GM23338 (cell line): ENCODE results near the gene UCN. TPM values are rescaled to one million over a fixed set of nuclear protein-coding genes. Genes with fewer than 3 reads are reported as not detected.
A peak's percentile ranks its signal among the peaks of the same experiment; 100 is the strongest.

Experiments
- ATAC-seq: fragments of 200-7000 bp; cut with Tn5 transposase; 3 replicates; pipeline ENCODE4 v1.9.1; 2020
- DNase-seq: peaks from one replicate; pipeline ENCODE4 v3.0.0-alpha.2; 2015; ENCODE audit warnings: low spot score
- H2AFZ ChIP-seq: fragments of 200-600 bp; sonication (generic); 2 replicates; pipeline ENCODE4 v1.8.0; 2016; ENCODE audit warnings: antibody characterized with exemption, mild to moderate bottlenecking, moderate library complexity
- H3F3A ChIP-seq: fragments of 200-600 bp; sonication (generic); replicated peaks from 2 replicates; pipeline ENCODE4 v1.8.0; 2017; ENCODE audit warnings: antibody characterized with exemption, mixed run types, low read depth
- H3K27ac ChIP-seq: fragments of 200-600 bp; sonication (generic); 2 replicates; pipeline ENCODE4 v1.6.1; 2016; ENCODE audit warnings: low read depth
- H3K27me3 ChIP-seq: fragments of 200-600 bp; sonication (generic); 2 replicates; pipeline ENCODE4 v1.8.0; 2016; ENCODE audit warnings: mild to moderate bottlenecking, mixed run types, moderate library complexity; ENCODE audit not compliant: insufficient read depth
- H3K36me3 ChIP-seq: fragments of 200-600 bp; sonication (generic); 2 replicates; pipeline ENCODE4 v1.8.0; 2016; ENCODE audit warnings: mild to moderate bottlenecking; ENCODE audit not compliant: insufficient read depth
- H3K4me1 ChIP-seq: fragments of 200-600 bp; sonication (generic); 2 replicates; pipeline ENCODE4 v1.8.0; 2016; ENCODE audit warnings: mild to moderate bottlenecking, moderate library complexity; ENCODE audit not compliant: insufficient read depth
- H3K4me2 ChIP-seq: fragments of 200-600 bp; sonication (generic); 2 replicates; pipeline ENCODE4 v1.7.1; 2017; ENCODE audit warnings: mixed run types
- H3K4me3 ChIP-seq: fragments of 200-600 bp; sonication (generic); 2 replicates; pipeline ENCODE4 v1.6.1; 2016; ENCODE audit warnings: mixed run types
- H3K79me2 ChIP-seq: fragments of 200-600 bp; sonication (generic); replicated peaks from 2 replicates; pipeline ENCODE4 v1.8.0; 2017; ENCODE audit warnings: mild to moderate bottlenecking; ENCODE audit not compliant: insufficient read depth
- H3K9me2 ChIP-seq: fragments of 200-600 bp; sonication (generic); 2 replicates; pipeline ENCODE4 v1.8.0; 2017; ENCODE audit not compliant: insufficient read depth
- H4K20me1 ChIP-seq: fragments of 200-600 bp; sonication (generic); replicated peaks from 2 replicates; pipeline ENCODE4 v1.8.0; 2017; ENCODE audit warnings: mild to moderate bottlenecking; ENCODE audit not compliant: insufficient read depth
- H3K27ac Mint-ChIP-seq: 2 replicates; pipeline ENCODE4 v1.8.0; 2020; ENCODE audit warnings: inconsistent platforms, mild to moderate bottlenecking, moderate library complexity, mixed read lengths
- H3K27me3 Mint-ChIP-seq: 3 replicates; pipeline ENCODE4 v1.8.0; 2022; ENCODE audit warnings: low read depth, mild to moderate bottlenecking, moderate library complexity, mixed read lengths, inconsistent platforms; ENCODE audit not compliant: insufficient read depth, poor library complexity
- H3K36me3 Mint-ChIP-seq: 3 replicates; pipeline ENCODE4 v1.8.0; 2021; ENCODE audit warnings: low read depth, mild to moderate bottlenecking, inconsistent platforms, moderate library complexity, mixed read lengths
- H3K4me1 Mint-ChIP-seq: 3 replicates; pipeline ENCODE4 v1.8.0; 2020; ENCODE audit warnings: mild to moderate bottlenecking, inconsistent platforms, mixed read lengths
- H3K4me3 Mint-ChIP-seq: 3 replicates; pipeline ENCODE4 v1.8.0; 2021; ENCODE audit warnings: moderate library complexity, mild to moderate bottlenecking, inconsistent platforms, mixed read lengths
- H3K9me3 Mint-ChIP-seq: 3 replicates; pipeline ENCODE4 v1.8.0; 2020; ENCODE audit warnings: moderate library complexity, mild to moderate bottlenecking, inconsistent platforms, mixed read lengths
- CREB1 ChIP-seq: fragments of 250-450 bp; sonication (Bioruptor Pico); IDR thresholded peaks from 2 replicates; pipeline ENCODE4 v1.5.0; 2020; ENCODE audit warnings: low read depth, mild to moderate bottlenecking, moderate library complexity
- CTCF ChIP-seq, 2 experiments: fragments of 200-600 bp in 1 of 2; sonication (generic) in 1 of 2; conservative IDR thresholded peaks; 2 replicates each; pipeline versions ENCODE4 v1.5.1 to v1.6.1; 2016 to 2017; ENCODE audit warnings: antibody characterized with exemption in 2 of 2, low read depth in 2 of 2, mild to moderate bottlenecking in 2 of 2, moderate library complexity in 1 of 2
- ETS1 ChIP-seq: IDR thresholded peaks from 2 replicates; pipeline ENCODE4 v1.6.1; 2016; ENCODE audit warnings: antibody characterized with exemption
- EZH2 ChIP-seq: fragments of 200-600 bp; sonication (generic); IDR thresholded peaks from one replicate; pipeline ENCODE4 v1.8.0; 2017; ENCODE audit warnings: antibody characterized with exemption, mild to moderate bottlenecking, low read depth; ENCODE audit not compliant: unreplicated experiment
- EZH2phosphoT487 ChIP-seq: fragments of 200-600 bp; sonication (generic); IDR thresholded peaks from one replicate; pipeline ENCODE4 v1.8.1; 2018; ENCODE audit warnings: antibody characterized with exemption; ENCODE audit not compliant: unreplicated experiment
- JUNB ChIP-seq: IDR thresholded peaks from one replicate; pipeline ENCODE4 v1.6.1; 2016; ENCODE audit warnings: antibody characterized with exemption; ENCODE audit not compliant: unreplicated experiment
- NANOG ChIP-seq: IDR thresholded peaks from 2 replicates; pipeline ENCODE4 v1.6.1; 2016; ENCODE audit warnings: antibody characterized with exemption, borderline replicate concordance
- POLR2AphosphoS5 ChIP-seq: IDR thresholded peaks from 2 replicates; pipeline ENCODE4 v1.6.1; 2016; ENCODE audit warnings: antibody characterized with exemption, low read depth
- STAT1 ChIP-seq: IDR thresholded peaks from one replicate; pipeline ENCODE4 v1.6.1; 2016; ENCODE audit warnings: antibody characterized with exemption; ENCODE audit not compliant: unreplicated experiment
- ZNF114 ChIP-seq: fragments of 250-450 bp; sonication (Bioruptor Pico); IDR thresholded peaks from 2 replicates; pipeline ENCODE4 v1.5.0; 2020; ENCODE audit warnings: mild to moderate bottlenecking, moderate library complexity
- ZNF331 ChIP-seq: fragments of 250-450 bp; sonication (Bioruptor Pico); IDR thresholded peaks from 2 replicates; pipeline ENCODE4 v1.5.0; 2020; ENCODE audit warnings: low read depth, mild to moderate bottlenecking, moderate library complexity
- ZNF462 ChIP-seq: fragments of 250-450 bp; sonication (Bioruptor Pico); IDR thresholded peaks from 2 replicates; pipeline ENCODE4 v1.5.0; 2020; ENCODE audit warnings: mild to moderate bottlenecking, moderate library complexity
- polyA plus RNA-seq: library from polyadenylated mRNA; unstranded; fragments of >200 nt; fragmentation: Nextera tagmentation; extraction: Ambion mirVana; gene quantifications from 2 replicates; pipeline ENCODE4 v1.2.1, GENCODE V29; 2016
- total RNA-seq: library from RNA; depleted of rRNA; stranded (reverse); fragments of >200 nt; shearing (Covaris generic); gene quantifications from 2 replicates; pipeline ENCODE4 v1.2.3, GENCODE V29; 2014

UCN gene
- total and polyA plus RNA-seq, 2 experiments from 2014 or later, result 0.59 to 0.99 TPM

- H3K4me1 ChIP-seq, result peaks cover 49% of the 10 kb centered on the region
- DNase-seq, result peak; percentile 75
- peak overlapping the region; percentile 71 for H3K4me3 ChIP-seq
- TF ChIP-seq POLR2AphosphoS5, result no peak
- no peak for TF ChIP-seq JUNB
- TF ChIP-seq EZH2phosphoT487, result no peak
- TF ChIP-seq CREB1, result no peak
- no peak for TF ChIP-seq ZNF114 (CRISPR knock-in tag)
- TF ChIP-seq STAT1, result no peak
- no peaks in the 10 kb centered on the region for H3K27me3 ChIP-seq
- Mint-ChIP-seq H3K4me3 (peak overlapping the region; percentile 96), H3K36me3 (peaks cover 28% of the 10 kb centered on the region), H3K27ac (peak overlapping the region; percentile 99), H3K9me3 (peaks cover 12% of the 10 kb centered on the region), H3K4me1 (peaks cover 37% of the 10 kb centered on the region), H3K27me3 (peaks cover 9% of the 10 kb centered on the region)
- peak; percentile 27 for ATAC-seq
- H3K27ac ChIP-seq, result peak overlapping the region; percentile 97
- peaks cover 3% of the 10 kb centered on the region for H3K9me2 ChIP-seq
- H3F3A ChIP-seq, result peaks cover 12% of the 10 kb centered on the region
- H3K4me2 ChIP-seq, result peak overlapping the region; percentile 85
- H3K36me3 ChIP-seq, result no peaks in the 10 kb centered on the region
- H3K79me2 ChIP-seq, result peaks cover 65% of the 10 kb centered on the region
- no peak overlapping the region for H2AFZ ChIP-seq
- peaks cover 25% of the 10 kb centered on the region for H4K20me1 ChIP-seq
Observed at GRCh38 chr2:27356056-27356381, 47.8 kb upstream of the UCN start.

- Mint-ChIP-seq H3K27ac (peak overlapping the region; percentile 46), H3K27me3 (peaks cover 9% of the 10 kb centered on the region), H3K4me3 (peak overlapping the region; percentile 96; the same call in 2 of the 3 replicates), H3K4me1 (peaks cover 37% of the 10 kb centered on the region), H3K36me3 (peaks cover 28% of the 10 kb centered on the region), H3K9me3 (peaks cover 12% of the 10 kb centered on the region)
- Histone ChIP-seq H3K4me3 (peak overlapping the region; percentile 71; the same call in 1 of the 2 replicates), H3K4me2 (peak overlapping the region; percentile 85), H3F3A (peaks cover 12% of the 10 kb centered on the region), H3K27me3 (no peaks in the 10 kb centered on the region), H3K36me3 (peaks cover 3% of the 10 kb centered on the region; the same call in 1 of the 2 replicates), H2AFZ (no peak overlapping the region), H3K4me1 (peaks cover 49% of the 10 kb centered on the region), H3K9me2 (peaks cover 3% of the 10 kb centered on the region), H3K27ac (peak overlapping the region; percentile 85), H4K20me1 (peaks cover 25% of the 10 kb centered on the region), H3K79me2 (peaks cover 80% of the 10 kb centered on the region)
- DNase-seq (no peak), ATAC-seq (no peak)
- TF ChIP-seq ZNF114 (CRISPR knock-in tag) (no peak), ZNF462 (CRISPR knock-in tag) (no peak), CREB1 (no peak), EZH2phosphoT487 (no peak), NANOG (no peak), CTCF (conservative IDR thresholded peaks at IDR 0.05; ENCODE audit: low read depth in 2 of 2) (no peak), JUNB (no peak), ZNF331 (CRISPR knock-in tag) (no peak), EZH2 (no peak), POLR2AphosphoS5 (no peak), STAT1 (no peak), ETS1 (no peak)
Observed at GRCh38 chr2:27354597-27354927, 46.3 kb upstream of the UCN start.
